Measurements from ENCODE around the gene PHLDA1.

Gene PHLDA1

GRCh38 chr12:76025601-76026575 is 5.7 kb downstream of the PHLDA1 start:
- peaks cover 39% of the 10 kb centered on the region for H3K36me3 ChIP-seq (ENCODE audit: insufficient read depth, low read length)
- H3K4me1 ChIP-seq (ENCODE audit: control insufficient read depth, insufficient read depth, low read length): peaks cover 38% of the 10 kb centered on the region
- H3K9me3 ChIP-seq (replicated peaks; ENCODE audit: low read length): no peaks in the 10 kb centered on the region
- peak overlapping the region; percentile 46 for H3K4me2 ChIP-seq (ENCODE audit: low read length)
- no peaks in the 10 kb centered on the region for H3K27me3 ChIP-seq (ENCODE audit: control insufficient read depth, insufficient read depth, low read length)
- peak overlapping the region; percentile 19 for H3K9ac ChIP-seq (ENCODE audit: low read depth, low read length)
- no peak overlapping the region for H3K4me3 ChIP-seq (ENCODE audit: low read length)

- no peak overlapping the region for H3K4me3 ChIP-seq (ENCODE audit: low read length)
- no peaks in the 10 kb centered on the region for H3K9me3 ChIP-seq (replicated peaks; ENCODE audit: low read length)
- peaks cover 44% of the 10 kb centered on the region for H3K4me1 ChIP-seq (ENCODE audit: control insufficient read depth, insufficient read depth, low read length)
- peak overlapping the region; percentile 19 for H3K9ac ChIP-seq (ENCODE audit: low read depth, low read length)
- H3K4me2 ChIP-seq (ENCODE audit: low read length): no peak overlapping the region
- H3K36me3 ChIP-seq (ENCODE audit: insufficient read depth, low read length): peaks cover 31% of the 10 kb centered on the region
- no peaks in the 10 kb centered on the region for H3K27me3 ChIP-seq (ENCODE audit: control insufficient read depth, insufficient read depth, low read length)
Observed at GRCh38 chr12:76024942-76025600, 6.5 kb downstream of the PHLDA1 start.

- Histone ChIP-seq H3K4me2 (ENCODE audit: low read length) (no peak overlapping the region), H3K9ac (ENCODE audit: low read depth, low read length) (no peak overlapping the region), H3K27me3 (ENCODE audit: control insufficient read depth, insufficient read depth, low read length) (no peaks in the 10 kb centered on the region), H3K4me3 (ENCODE audit: low read length) (no peak overlapping the region), H3K9me3 (replicated peaks; ENCODE audit: low read length) (no peaks in the 10 kb centered on the region), H3K36me3 (ENCODE audit: insufficient read depth, low read length) (peaks cover 23% of the 10 kb centered on the region), H3K4me1 (ENCODE audit: control insufficient read depth, insufficient read depth, low read length) (peaks cover 52% of the 10 kb centered on the region)
Observed at GRCh38 chr12:76024102-76024781, 7.3 kb downstream of the PHLDA1 start.

- Histone ChIP-seq H3K9me3 (replicated peaks; ENCODE audit: low read length) (no peaks in the 10 kb centered on the region), H3K36me3 (ENCODE audit: insufficient read depth, low read length) (peaks cover 12% of the 10 kb centered on the region), H3K9ac (ENCODE audit: low read depth, low read length) (no peak overlapping the region), H3K4me1 (ENCODE audit: control insufficient read depth, insufficient read depth, low read length) (peaks cover 60% of the 10 kb centered on the region), H3K4me3 (ENCODE audit: low read length) (no peak overlapping the region), H3K4me2 (ENCODE audit: low read length) (no peak overlapping the region), H3K27me3 (ENCODE audit: control insufficient read depth, insufficient read depth, low read length) (no peaks in the 10 kb centered on the region)
Observed at GRCh38 chr12:76023069-76023690, 8.4 kb downstream of the PHLDA1 start.

- peaks cover 63% of the 10 kb centered on the region for H3K4me1 ChIP-seq (ENCODE audit: control insufficient read depth, insufficient read depth, low read length)
Observed at GRCh38 chr12:76022506-76022905, 9.1 kb downstream of the PHLDA1 start.

GRCh38 chr12:76020731-76021672 is 10.6 kb downstream of the PHLDA1 start:
- peak overlapping the region; percentile 31 for H3K4me3 ChIP-seq (ENCODE audit: low read length)
- H3K4me1 ChIP-seq (ENCODE audit: control insufficient read depth, insufficient read depth, low read length): peaks cover 48% of the 10 kb centered on the region
- H3K27me3 ChIP-seq (ENCODE audit: control insufficient read depth, insufficient read depth, low read length): no peaks in the 10 kb centered on the region
- no peaks in the 10 kb centered on the region for H3K9me3 ChIP-seq (replicated peaks; ENCODE audit: low read length)
- no peaks in the 10 kb centered on the region for H3K36me3 ChIP-seq (ENCODE audit: insufficient read depth, low read length)
- peak overlapping the region; percentile 82 for H3K9ac ChIP-seq (ENCODE audit: low read depth, low read length)
- peak overlapping the region; percentile 72 for H3K4me2 ChIP-seq (ENCODE audit: low read length)

More at GRCh38 chr12:76022506-76022905, 9.1 kb downstream of the PHLDA1 start:
- Histone ChIP-seq H3K27me3 (ENCODE audit: control insufficient read depth, insufficient read depth, low read length) (no peaks in the 10 kb centered on the region), H3K9ac (ENCODE audit: low read depth, low read length) (no peak overlapping the region), H3K36me3 (ENCODE audit: insufficient read depth, low read length) (peaks cover 6% of the 10 kb centered on the region), H3K4me3 (ENCODE audit: low read length) (no peak overlapping the region), H3K9me3 (replicated peaks; ENCODE audit: low read length) (no peaks in the 10 kb centered on the region), H3K4me2 (ENCODE audit: low read length) (no peak overlapping the region)

GRCh38 chr12:76020281-76020680 is 11.3 kb downstream of the PHLDA1 start:
- Histone ChIP-seq H3K36me3 (ENCODE audit: insufficient read depth, low read length) (no peaks in the 10 kb centered on the region), H3K9ac (ENCODE audit: low read depth, low read length) (peak overlapping the region; percentile 82), H3K9me3 (replicated peaks; ENCODE audit: low read length) (no peaks in the 10 kb centered on the region), H3K27me3 (ENCODE audit: control insufficient read depth, insufficient read depth, low read length) (no peaks in the 10 kb centered on the region), H3K4me3 (ENCODE audit: low read length) (peak overlapping the region; percentile 18), H3K4me1 (ENCODE audit: control insufficient read depth, insufficient read depth, low read length) (peaks cover 41% of the 10 kb centered on the region), H3K4me2 (ENCODE audit: low read length) (peak overlapping the region; percentile 72)

- Histone ChIP-seq H3K4me2 (ENCODE audit: low read length) (no peak overlapping the region), H3K9ac (ENCODE audit: low read depth, low read length) (no peak overlapping the region), H3K4me3 (ENCODE audit: low read length) (no peak overlapping the region), H3K27me3 (ENCODE audit: control insufficient read depth, insufficient read depth, low read length) (no peaks in the 10 kb centered on the region), H3K9me3 (replicated peaks; ENCODE audit: low read length) (no peaks in the 10 kb centered on the region), H3K36me3 (ENCODE audit: insufficient read depth, low read length) (no peaks in the 10 kb centered on the region), H3K4me1 (ENCODE audit: control insufficient read depth, insufficient read depth, low read length) (peaks cover 32% of the 10 kb centered on the region)
Observed at GRCh38 chr12:76018672-76019071, 12.9 kb downstream of the PHLDA1 start.

GRCh38 chr12:76018111-76018510 is 13.5 kb downstream of the PHLDA1 start:
- no peak overlapping the region for H3K9ac ChIP-seq (ENCODE audit: low read depth, low read length)
- no peak overlapping the region for H3K4me2 ChIP-seq (ENCODE audit: low read length)
- no peaks in the 10 kb centered on the region for H3K9me3 ChIP-seq (replicated peaks; ENCODE audit: low read length)
- peaks cover 32% of the 10 kb centered on the region for H3K4me1 ChIP-seq (ENCODE audit: control insufficient read depth, insufficient read depth, low read length)
- no peaks in the 10 kb centered on the region for H3K27me3 ChIP-seq (ENCODE audit: control insufficient read depth, insufficient read depth, low read length)
- no peaks in the 10 kb centered on the region for H3K36me3 ChIP-seq (ENCODE audit: insufficient read depth, low read length)
- H3K4me3 ChIP-seq (ENCODE audit: low read length): no peak overlapping the region

- no peak overlapping the region for H3K9ac ChIP-seq (ENCODE audit: low read depth, low read length)
- no peaks in the 10 kb centered on the region for H3K9me3 ChIP-seq (replicated peaks; ENCODE audit: low read length)
- H3K4me2 ChIP-seq (ENCODE audit: low read length): no peak overlapping the region
- H3K4me1 ChIP-seq (ENCODE audit: control insufficient read depth, insufficient read depth, low read length): peaks cover 10% of the 10 kb centered on the region
- H3K27me3 ChIP-seq (ENCODE audit: control insufficient read depth, insufficient read depth, low read length): no peaks in the 10 kb centered on the region
- no peaks in the 10 kb centered on the region for H3K36me3 ChIP-seq (ENCODE audit: insufficient read depth, low read length)
- H3K4me3 ChIP-seq (ENCODE audit: low read length): no peak overlapping the region
Observed at GRCh38 chr12:76014007-76014406, 17.6 kb downstream of the PHLDA1 start.

Measured in skeletal muscle satellite cell (primary cell).